Choroid plexus epithelial cell (primary cell): ENCODE measurements around the gene UGT1A8.

ENCODE experiments used
- DNase-seq: peaks from one replicate; pipeline ENCODE4 v3.0.0-alpha.2; 2010; ENCODE audit warnings: low read depth
- H3K4me3 ChIP-seq: 2 replicates; pipeline ENCODE4 v1.5.1; 2011; ENCODE audit warnings: low read depth, mild to moderate bottlenecking, control low read depth, low read length, moderate library complexity
- TF ChIP-seq, protein P1 (sequence below): conservative IDR thresholded peaks from 2 replicates; pipeline ENCODE4 v1.5.1; 2011; ENCODE audit warnings: low read depth, mild to moderate bottlenecking, control low read depth, inconsistent platforms, low read length, moderate library complexity

Gene UGT1A8

DNA sequence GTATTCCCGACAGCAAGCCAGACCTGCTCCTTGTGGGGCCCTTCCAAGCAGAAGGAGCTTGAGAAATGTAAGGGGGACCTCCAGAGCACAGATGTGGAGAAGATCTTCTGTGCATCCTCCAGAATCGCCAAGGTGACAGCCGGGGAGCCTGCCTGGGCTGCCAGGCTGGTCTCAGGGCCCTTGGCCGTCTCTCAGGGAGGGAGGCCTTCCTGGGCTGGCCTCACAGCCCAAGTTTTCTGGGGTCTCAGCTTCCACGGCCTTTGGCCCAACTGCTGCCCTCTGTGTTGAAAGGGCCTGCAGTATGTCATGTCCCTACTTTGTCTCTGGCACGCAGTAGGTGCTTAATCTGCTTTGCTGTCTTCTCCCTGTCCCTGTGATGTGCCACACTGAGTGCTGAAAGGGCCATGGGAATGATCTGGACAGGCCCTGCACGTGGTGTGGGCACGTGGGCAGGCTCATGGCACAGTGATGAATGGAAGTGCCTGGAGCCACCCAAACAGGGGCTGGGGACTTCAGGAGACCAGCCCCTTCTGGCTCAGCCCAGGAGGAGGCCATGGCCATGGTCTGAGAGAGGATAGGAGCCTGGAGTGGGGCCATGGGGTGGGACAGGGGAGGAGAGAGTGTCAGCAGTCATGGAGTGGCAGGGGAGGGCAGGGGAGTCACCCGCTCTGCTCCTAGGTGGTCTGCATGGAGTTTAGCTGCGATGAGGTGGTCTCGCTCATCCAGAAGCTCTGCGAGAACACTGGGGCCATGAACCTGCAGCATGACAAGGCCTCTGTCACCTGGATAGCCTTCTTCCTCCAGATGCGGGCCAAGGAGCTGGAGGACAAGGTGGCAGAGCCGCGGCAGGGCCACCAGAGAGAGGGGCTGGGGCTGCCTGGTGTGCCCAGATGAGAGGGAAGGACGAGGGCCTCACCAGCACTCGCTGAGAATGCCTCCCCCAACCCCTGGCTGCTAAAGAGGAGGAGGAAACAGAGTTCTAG is 201.5 kb downstream of the UGT1A8 start:
- H3K4me3 ChIP-seq, result no peak overlapping the region
- no peak for DNase-seq
- TF ChIP-seq, protein P1, sequence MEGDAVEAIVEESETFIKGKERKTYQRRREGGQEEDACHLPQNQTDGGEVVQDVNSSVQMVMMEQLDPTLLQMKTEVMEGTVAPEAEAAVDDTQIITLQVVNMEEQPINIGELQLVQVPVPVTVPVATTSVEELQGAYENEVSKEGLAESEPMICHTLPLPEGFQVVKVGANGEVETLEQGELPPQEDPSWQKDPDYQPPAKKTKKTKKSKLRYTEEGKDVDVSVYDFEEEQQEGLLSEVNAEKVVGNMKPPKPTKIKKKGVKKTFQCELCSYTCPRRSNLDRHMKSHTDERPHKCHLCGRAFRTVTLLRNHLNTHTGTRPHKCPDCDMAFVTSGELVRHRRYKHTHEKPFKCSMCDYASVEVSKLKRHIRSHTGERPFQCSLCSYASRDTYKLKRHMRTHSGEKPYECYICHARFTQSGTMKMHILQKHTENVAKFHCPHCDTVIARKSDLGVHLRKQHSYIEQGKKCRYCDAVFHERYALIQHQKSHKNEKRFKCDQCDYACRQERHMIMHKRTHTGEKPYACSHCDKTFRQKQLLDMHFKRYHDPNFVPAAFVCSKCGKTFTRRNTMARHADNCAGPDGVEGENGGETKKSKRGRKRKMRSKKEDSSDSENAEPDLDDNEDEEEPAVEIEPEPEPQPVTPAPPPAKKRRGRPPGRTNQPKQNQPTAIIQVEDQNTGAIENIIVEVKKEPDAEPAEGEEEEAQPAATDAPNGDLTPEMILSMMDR, result no peak

DNA sequence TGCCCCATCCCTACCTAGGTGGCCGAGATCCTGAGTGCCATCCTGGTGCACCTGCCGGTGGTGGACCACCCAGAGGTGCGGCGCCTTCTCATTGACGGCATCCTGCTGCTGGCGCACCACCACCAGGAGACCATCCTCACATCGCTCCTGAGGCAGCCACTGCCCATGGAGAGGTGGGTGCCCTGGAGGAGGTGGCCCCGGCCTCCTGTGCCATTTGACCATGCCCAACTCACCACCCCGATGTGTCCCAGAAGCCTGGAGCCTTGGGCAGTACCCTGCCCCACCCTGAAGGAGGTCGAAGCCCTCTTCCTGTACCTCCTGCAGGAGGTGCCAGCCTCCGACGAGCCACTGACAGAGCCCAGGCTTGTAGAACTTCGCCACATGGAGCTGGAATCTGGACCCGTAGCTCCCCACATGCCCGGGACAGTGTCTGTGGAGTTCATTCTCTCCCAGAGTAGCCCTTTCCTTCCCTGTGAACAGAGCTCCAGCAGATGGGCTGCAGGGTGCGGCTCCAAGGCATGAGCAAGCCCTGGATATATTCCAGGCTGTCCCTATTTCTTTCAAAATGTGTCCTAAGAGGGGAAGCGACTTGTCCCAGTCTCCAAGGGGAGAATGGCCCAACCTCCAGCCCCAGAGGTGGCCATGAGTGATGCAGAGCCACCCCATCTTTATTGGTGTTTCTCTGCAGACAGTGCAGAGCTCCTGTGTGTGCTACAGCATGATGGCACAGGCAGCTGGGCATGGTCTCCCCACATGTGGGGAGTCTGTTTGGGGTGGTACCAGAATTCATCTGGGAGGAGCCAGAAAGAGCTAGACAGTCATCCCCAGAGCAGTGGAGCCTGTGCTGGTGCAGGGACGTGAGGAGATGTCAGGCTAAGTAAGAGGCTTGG is 202.7 kb downstream of the UGT1A8 start:
- TF ChIP-seq, protein P1, result no peak
- H3K4me3 ChIP-seq, result no peak overlapping the region
- DNase-seq, result no peak

DNA sequence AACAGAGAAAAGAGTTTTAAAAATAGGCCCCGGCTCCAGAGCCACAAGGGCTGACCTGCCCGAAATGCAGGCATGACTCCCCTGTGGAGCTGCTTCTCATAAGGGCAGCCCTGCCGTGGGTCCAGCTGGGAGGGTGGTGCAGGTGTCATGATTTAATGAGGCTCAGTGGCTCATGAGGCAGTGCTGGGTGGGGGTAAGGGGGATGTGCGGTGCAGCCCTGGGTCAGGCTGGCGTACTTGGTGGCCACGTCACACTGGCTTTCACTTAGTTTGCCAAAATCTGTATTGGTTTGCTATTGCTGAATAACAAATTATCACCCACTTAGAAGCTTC is 203.3 kb downstream of the UGT1A8 start:
- TF ChIP-seq, protein P1, result no peak
- DNase-seq, result no peak
- H3K4me3 ChIP-seq, result no peak overlapping the region

DNA sequence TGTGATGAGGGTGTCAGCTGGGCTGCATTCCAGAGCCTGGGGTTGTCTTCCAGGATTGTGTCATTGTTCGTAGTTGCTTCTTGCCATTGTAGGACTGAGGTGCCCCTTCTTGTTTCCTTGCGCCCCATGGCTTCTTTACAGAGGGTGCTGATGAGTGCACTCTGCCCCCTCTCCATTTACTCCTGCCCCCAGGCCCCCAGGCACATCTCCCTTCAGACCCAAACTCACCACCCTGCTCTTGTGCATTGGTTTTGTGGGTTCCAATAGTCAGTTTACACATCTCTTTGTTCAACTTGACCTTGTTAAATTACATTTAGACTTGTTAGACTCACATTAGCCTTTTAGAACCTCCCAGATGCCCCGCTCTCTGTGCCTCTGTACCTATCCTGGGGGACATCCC is 203.8 kb downstream of the UGT1A8 start:
- DNase-seq, result no peak
- TF ChIP-seq, protein P1, result no peak

DNA sequence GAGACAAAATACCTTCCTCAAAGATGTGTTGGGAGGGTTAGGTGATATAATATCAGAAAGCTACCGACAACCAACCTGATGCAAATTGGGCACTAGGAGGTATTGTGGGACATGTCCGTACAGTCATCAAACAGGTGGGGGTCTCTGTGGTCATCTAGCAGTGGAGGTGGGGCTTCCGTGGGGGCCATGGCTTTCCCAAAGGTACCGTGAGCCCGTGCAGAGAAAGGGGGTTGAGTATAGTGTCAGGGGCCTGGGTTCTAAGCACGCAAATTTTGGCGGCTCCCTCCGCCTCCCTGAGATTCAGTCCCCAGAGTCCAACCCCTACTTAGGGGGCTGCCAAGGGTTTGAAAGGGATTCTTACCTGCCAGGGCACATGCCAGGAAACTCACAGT is 204.3 kb downstream of the UGT1A8 start:
- no peak overlapping the region for H3K4me3 ChIP-seq
- DNase-seq, result no peak
- TF ChIP-seq, protein P1, result no peak

More for the DNA sequence above, 203.8 kb downstream of the UGT1A8 start:
- H3K4me3 ChIP-seq, result no peak overlapping the region

- H3K4me3 ChIP-seq, result no peak overlapping the region
- no peak for DNase-seq
- TF ChIP-seq, protein P1, result no peak
Measured at GRCh38 chr2:233822101-233822771, 204.8 kb downstream of the UGT1A8 start.
